ENCODE results near the gene PTPRO.

Gene PTPRO

DNA sequence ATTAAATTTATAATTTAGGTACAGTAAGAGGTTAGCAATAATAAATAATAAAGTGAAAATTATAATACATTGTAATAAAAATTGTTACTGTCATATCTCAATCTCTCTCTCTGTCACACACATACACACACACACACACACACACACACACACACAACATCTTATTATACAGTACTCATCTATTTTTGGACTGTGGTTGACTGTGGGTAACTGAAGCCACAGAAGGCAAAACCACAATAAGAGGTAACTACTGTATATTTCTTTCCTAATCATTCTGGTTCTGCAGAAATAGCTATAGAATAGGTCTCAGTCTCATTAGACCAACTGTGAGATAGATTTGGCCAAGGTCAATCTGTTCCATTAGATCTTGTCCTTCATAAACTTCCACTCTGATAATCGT lies 33.1 kb upstream of the PTPRO start:
- in situ Hi-C loops (cut with HindIII; ENCODE audit: low sequenced_read_pairs) = no loop called here
- TF ChIP-seq, protein P1, sequence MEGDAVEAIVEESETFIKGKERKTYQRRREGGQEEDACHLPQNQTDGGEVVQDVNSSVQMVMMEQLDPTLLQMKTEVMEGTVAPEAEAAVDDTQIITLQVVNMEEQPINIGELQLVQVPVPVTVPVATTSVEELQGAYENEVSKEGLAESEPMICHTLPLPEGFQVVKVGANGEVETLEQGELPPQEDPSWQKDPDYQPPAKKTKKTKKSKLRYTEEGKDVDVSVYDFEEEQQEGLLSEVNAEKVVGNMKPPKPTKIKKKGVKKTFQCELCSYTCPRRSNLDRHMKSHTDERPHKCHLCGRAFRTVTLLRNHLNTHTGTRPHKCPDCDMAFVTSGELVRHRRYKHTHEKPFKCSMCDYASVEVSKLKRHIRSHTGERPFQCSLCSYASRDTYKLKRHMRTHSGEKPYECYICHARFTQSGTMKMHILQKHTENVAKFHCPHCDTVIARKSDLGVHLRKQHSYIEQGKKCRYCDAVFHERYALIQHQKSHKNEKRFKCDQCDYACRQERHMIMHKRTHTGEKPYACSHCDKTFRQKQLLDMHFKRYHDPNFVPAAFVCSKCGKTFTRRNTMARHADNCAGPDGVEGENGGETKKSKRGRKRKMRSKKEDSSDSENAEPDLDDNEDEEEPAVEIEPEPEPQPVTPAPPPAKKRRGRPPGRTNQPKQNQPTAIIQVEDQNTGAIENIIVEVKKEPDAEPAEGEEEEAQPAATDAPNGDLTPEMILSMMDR (IDR thresholded peaks at IDR 0.05; ENCODE audit: low read depth, low read length, missing control alignments) = no peak
- H3K4me3 ChIP-seq (ENCODE audit: low read depth, low read length) = no peak overlapping the region
- no peak for DNase-seq (ENCODE audit: low read depth)

DNA sequence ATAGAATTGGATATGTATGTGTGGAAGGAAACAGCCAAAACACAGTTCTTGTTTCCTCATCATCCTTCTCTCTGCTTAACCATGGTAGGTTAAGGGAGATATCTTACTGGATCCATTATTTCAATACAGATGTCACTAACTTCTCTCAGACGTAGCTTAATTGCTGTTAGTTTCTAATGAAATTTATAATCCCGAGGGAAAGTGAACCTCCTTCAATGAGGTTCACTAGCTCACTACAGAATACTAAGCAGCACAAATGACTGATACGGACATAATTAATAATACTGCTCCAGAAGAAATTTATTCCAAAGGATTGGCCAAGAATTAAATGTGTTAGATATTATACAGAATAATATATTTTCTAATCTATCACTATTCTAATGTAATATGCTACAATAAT lies 28.6 kb upstream of the PTPRO start:
- DNase-seq (ENCODE audit: low read depth) = no peak
- H3K4me3 ChIP-seq (ENCODE audit: low read depth, low read length) = no peak overlapping the region
- in situ Hi-C loops (cut with HindIII; ENCODE audit: low sequenced_read_pairs) = no loop called here
- TF ChIP-seq, protein P1 (IDR thresholded peaks at IDR 0.05; ENCODE audit: low read depth, low read length, missing control alignments) = no peak

DNA sequence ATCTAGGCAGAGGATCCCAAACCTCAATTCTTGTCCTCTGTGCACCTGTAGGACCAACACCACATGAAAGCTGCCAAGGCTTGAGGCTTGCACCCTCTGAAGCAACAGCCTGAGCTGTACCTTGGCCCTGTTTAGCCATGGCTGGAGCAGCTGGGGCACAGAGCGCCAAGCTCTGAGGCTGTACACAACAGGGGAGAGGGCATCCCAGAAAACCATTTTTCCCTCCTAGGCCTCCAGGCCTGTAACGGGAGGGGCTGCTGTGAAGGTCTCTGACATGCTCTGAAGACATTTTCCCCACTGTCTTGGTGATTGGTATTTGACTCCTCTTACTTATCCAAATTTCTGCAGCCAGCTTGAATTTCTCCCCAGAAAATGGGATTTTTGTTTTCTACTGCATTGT lies 22.4 kb upstream of the PTPRO start:
- DNase-seq (ENCODE audit: low read depth) = no peak
- in situ Hi-C loops (cut with HindIII; ENCODE audit: low sequenced_read_pairs) = no loop called here
- H3K4me3 ChIP-seq (ENCODE audit: low read depth, low read length) = no peak overlapping the region
- TF ChIP-seq, protein P1 (IDR thresholded peaks at IDR 0.05; ENCODE audit: low read depth, low read length, missing control alignments) = no peak

DNA sequence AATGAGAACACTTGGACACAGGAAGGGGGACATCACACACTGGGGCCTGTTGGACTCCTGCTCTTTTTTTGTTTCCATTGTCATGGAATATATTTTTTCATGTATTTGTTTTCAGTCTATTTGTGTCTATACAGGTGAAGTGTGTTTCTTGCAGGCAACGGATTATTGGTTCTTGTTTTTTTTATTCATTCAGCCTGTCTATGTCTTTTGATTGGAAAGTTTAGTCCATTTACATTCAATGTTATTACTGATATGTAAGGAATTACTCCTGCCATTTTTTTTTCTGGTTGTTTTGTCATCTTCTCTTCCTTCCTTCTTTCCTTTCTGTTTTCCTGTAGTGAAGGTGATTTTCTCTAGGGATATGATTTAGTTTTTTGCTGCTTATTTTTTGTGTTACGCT lies 18.0 kb upstream of the PTPRO start:
- in situ Hi-C loops (cut with HindIII; ENCODE audit: low sequenced_read_pairs) = no loop called here
- DNase-seq (ENCODE audit: low read depth) = no peak
- TF ChIP-seq, protein P1 (IDR thresholded peaks at IDR 0.05; ENCODE audit: low read depth, low read length, missing control alignments) = no peak
- H3K4me3 ChIP-seq (ENCODE audit: low read depth, low read length) = no peak overlapping the region

DNA sequence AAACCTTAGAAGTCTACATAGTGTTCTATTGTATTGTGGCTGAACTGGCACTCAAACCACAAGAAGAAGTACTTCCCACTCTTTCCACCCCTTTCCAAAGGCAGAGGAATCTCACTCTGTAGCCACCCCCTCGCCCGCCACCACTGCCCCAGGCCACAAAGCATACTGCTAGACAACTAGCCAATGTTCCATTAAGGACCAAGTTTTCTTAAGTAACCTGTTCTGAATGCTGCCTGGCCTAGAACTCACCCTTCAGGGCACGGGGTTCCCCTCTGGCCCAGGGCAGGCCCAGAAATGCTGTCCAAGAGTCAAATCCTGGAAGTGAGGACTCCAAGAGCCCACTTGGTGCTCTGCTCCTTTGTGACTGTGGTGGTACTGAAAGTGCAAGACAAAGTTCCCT lies 15.7 kb upstream of the PTPRO start:
- in situ Hi-C loops (cut with HindIII; ENCODE audit: low sequenced_read_pairs) = no loop called here
- TF ChIP-seq, protein P1 (IDR thresholded peaks at IDR 0.05; ENCODE audit: low read depth, low read length, missing control alignments) = no peak
- H3K4me3 ChIP-seq (ENCODE audit: low read depth, low read length) = no peak overlapping the region
- DNase-seq (ENCODE audit: low read depth) = no peak

DNA sequence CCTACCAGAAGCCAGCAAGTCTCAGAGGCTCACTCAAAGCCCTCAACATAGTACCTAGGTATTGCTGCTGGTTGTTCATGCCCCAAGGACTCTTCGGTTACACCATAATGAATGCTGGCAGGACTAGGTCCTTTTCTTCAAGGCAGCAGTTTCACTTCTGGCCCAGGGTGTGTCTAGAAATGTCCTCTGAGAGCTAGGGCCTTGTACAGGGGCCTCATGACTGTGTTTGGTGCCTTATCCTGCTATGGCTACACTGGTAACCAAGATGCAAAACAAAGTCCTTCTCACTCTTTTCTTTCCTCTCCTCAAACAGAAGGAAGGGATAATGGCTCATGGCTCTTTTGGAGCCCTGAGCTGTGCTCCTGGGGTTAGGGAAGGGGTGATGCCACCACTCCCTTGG lies 15.2 kb upstream of the PTPRO start:
- DNase-seq (ENCODE audit: low read depth) = no peak
- TF ChIP-seq, protein P1 (IDR thresholded peaks at IDR 0.05; ENCODE audit: low read depth, low read length, missing control alignments) = no peak
- H3K4me3 ChIP-seq (ENCODE audit: low read depth, low read length) = no peak overlapping the region
- in situ Hi-C loops (cut with HindIII; ENCODE audit: low sequenced_read_pairs) = no loop called here

DNA sequence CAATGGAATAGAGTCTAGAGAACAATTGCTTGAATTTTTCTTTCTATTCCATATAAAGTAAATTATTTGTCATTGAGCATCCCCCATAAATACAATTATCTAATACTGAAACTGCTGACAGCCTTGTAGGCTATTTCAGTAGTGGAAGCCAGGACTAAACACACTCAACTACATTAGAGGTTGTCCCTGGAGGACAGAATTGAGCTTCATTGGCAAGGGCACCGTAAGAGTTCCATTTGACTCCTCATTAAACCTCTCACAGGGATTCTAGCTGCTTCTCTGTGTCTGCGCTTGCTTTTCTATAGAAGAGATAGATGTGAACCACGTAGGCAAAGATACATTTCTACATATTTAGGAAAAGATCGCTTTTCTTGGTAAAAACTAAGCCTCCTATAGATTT lies 3.5 kb upstream of the PTPRO start:
- TF ChIP-seq, protein P1 (IDR thresholded peaks at IDR 0.05; ENCODE audit: low read depth, low read length, missing control alignments) = no peak
- H3K4me3 ChIP-seq (ENCODE audit: low read depth, low read length) = no peak overlapping the region
- no peak for DNase-seq (ENCODE audit: low read depth)
- in situ Hi-C loops (cut with HindIII; ENCODE audit: low sequenced_read_pairs) = no loop called here
